Right atrium auricular region (tissue), 2 donors: ENCODE measurements around the gene CPNE8. TPM values are rescaled to one million over a fixed set of nuclear protein-coding genes. Genes with fewer than 3 reads are reported as not detected.

Experiments used
- DNase-seq: peaks from one replicate; pipeline ENCODE4 v3.0.0-alpha.2; 2019; ENCODE audit warnings: low spot score
- H3K27ac ChIP-seq, 2 donors: fragments of 200-600 bp; sonication (generic); 1 replicate in 1 of 2; 2 replicates in 1 of 2; pipeline ENCODE4 v1.5.1; 2016 to 2019
- H3K27me3 ChIP-seq, 2 donors: fragments of 200-600 bp; sonication (generic); one replicate each; pipeline versions ENCODE4 v1.5.1 to v1.6.0; 2017 to 2019
- H3K36me3 ChIP-seq: fragments of 200-600 bp; sonication (generic); one replicate; pipeline ENCODE4 v1.5.1; 2016
- H3K4me1 ChIP-seq, 2 donors: fragments of 200-600 bp; sonication (generic); one replicate each; pipeline versions ENCODE4 v1.5.1 to v1.6.0; 2017 to 2019
- H3K4me3 ChIP-seq, 2 donors: fragments of 200-600 bp; sonication (generic); 1 replicate in 1 of 2; 2 replicates in 1 of 2; pipeline ENCODE4 v1.5.1; 2017 to 2019; ENCODE audit warnings: mild to moderate bottlenecking in 1 of 2, moderate library complexity in 1 of 2
- H3K9me3 ChIP-seq, 2 donors: fragments of 200-600 bp; sonication (generic); one replicate each; pipeline ENCODE4 v1.5.1; 2019
- CTCF ChIP-seq, 2 donors: fragments of 200-600 bp; sonication (generic); IDR thresholded peaks; one replicate each; pipeline ENCODE4 v1.5.1; 2019; ENCODE audit warnings: antibody characterized with exemption in 2 of 2
- total RNA-seq, 2 donors: library from RNA; depleted of rRNA; stranded (reverse); fragments of >200 nt; gene quantifications; one replicate each; pipeline ENCODE4 v1.1.0, GENCODE V29; 2016

The CPNE8 gene
- total RNA-seq, 2 donors from 2014 or later, result 33.1 to 36.2 TPM

- Histone ChIP-seq H3K27ac (peak overlapping the region in 1 of 2 donors; percentile 59), H3K4me1 (peaks cover 0 to 6% of the 10 kb centered on the region in 2 donors), H3K4me3 (no peak overlapping the region), H3K9me3 (no peaks in the 10 kb centered on the region), H3K27me3 (no peaks in the 10 kb centered on the region), H3K36me3 (no peaks in the 10 kb centered on the region)
- no peak for DNase-seq
- no peak for TF ChIP-seq CTCF (IDR thresholded peaks at IDR 0.05)
Measured at GRCh38 chr12:38823314-38823713, 82.1 kb downstream of the CPNE8 start.

- peaks cover 2% of the 10 kb centered on the region for H3K36me3 ChIP-seq
- DNase-seq, result no peak
- H3K9me3 ChIP-seq, result no peaks in the 10 kb centered on the region
- H3K27ac ChIP-seq, result no peak overlapping the region
- peaks cover 0 to 6% of the 10 kb centered on the region in 2 donors for H3K4me1 ChIP-seq
- H3K4me3 ChIP-seq, result no peak overlapping the region
- no peak for TF ChIP-seq CTCF (IDR thresholded peaks at IDR 0.05)
- no peaks in the 10 kb centered on the region for H3K27me3 ChIP-seq
Measured at GRCh38 chr12:38817942-38818341, 87.4 kb downstream of the CPNE8 start.

GRCh38 chr12:38813923-38814322 is 91.5 kb downstream of the CPNE8 start:
- no peaks in the 10 kb centered on the region for H3K4me1 ChIP-seq
- H3K9me3 ChIP-seq, result no peaks in the 10 kb centered on the region
- no peak for TF ChIP-seq CTCF (IDR thresholded peaks at IDR 0.05)
- peaks cover 17% of the 10 kb centered on the region for H3K36me3 ChIP-seq
- H3K4me3 ChIP-seq, result no peak overlapping the region
- H3K27ac ChIP-seq, result no peak overlapping the region
- DNase-seq, result no peak
- H3K27me3 ChIP-seq, result no peaks in the 10 kb centered on the region

- Histone ChIP-seq H3K9me3 (no peaks in the 10 kb centered on the region), H3K36me3 (peaks cover 17% of the 10 kb centered on the region), H3K27me3 (no peaks in the 10 kb centered on the region), H3K4me1 (no peaks in the 10 kb centered on the region), H3K4me3 (no peak overlapping the region), H3K27ac (no peak overlapping the region)
- TF ChIP-seq CTCF (IDR thresholded peaks at IDR 0.05), result no peak
- DNase-seq, result no peak
Measured at GRCh38 chr12:38811814-38812356, 93.5 kb downstream of the CPNE8 start.

- Histone ChIP-seq H3K27me3 (no peaks in the 10 kb centered on the region), H3K27ac (no peak overlapping the region), H3K9me3 (no peaks in the 10 kb centered on the region), H3K36me3 (peaks cover 17% of the 10 kb centered on the region), H3K4me3 (no peak overlapping the region), H3K4me1 (no peaks in the 10 kb centered on the region)
- no peak for DNase-seq
- TF ChIP-seq CTCF (IDR thresholded peaks at IDR 0.05), result no peak
Measured at GRCh38 chr12:38809832-38810231, 95.6 kb downstream of the CPNE8 start.

GRCh38 chr12:38788106-38788505 is 117.3 kb downstream of the CPNE8 start:
- no peak for DNase-seq
- no peak for TF ChIP-seq CTCF (IDR thresholded peaks at IDR 0.05)
- Histone ChIP-seq H3K36me3 (no peaks in the 10 kb centered on the region), H3K27ac (no peak overlapping the region), H3K4me3 (no peak overlapping the region), H3K27me3 (no peaks in the 10 kb centered on the region), H3K9me3 (peaks cover 0 to 29% of the 10 kb centered on the region in 2 donors), H3K4me1 (no peaks in the 10 kb centered on the region)
